Renal cortex interstitium (tissue), 11 donors: ENCODE measurements around the gene TK2. TPM values are rescaled to one million over a fixed set of nuclear protein-coding genes. Genes with fewer than 3 reads are reported as not detected.

ENCODE experiments used
- DNase-seq, 11 donors: peaks; one replicate each; pipeline ENCODE4 v3.0.0-alpha.2; 2013; ENCODE audit warnings: low read depth in 9 of 11, low spot score in 4 of 11; ENCODE audit errors: extremely low read depth in 1 of 11
- polyA plus RNA-seq, 3 donors: library from polyadenylated mRNA; unstranded; fragments of 120-200 nt; gene quantifications; one replicate each; pipeline ENCODE4 v1.2.1, GENCODE V29; 2013; ENCODE audit not compliant: insufficient read length in 3 of 3

TK2 gene
- polyA plus RNA-seq, 3 donors = 30.9 to 46.3 (median 38.1) TPM

DNA sequence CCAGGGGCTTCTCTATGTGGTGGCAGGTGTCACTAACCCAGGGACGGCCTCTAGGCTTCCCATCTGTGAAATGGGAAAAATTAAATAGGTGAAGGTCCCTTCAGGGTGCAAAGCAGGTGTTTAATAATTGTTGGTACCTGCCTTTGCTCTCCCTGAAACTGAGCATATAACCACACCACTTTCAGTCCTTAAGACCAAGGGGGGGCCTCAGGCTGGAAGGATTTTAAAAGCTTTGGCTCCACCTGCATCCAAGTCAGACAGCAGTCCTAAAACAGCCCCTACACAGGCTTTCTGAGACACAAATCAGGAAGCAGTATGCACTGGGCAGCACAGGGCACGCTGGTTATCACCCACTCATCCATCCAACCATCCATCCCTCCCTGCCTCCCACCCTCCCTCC, 55.0 kb downstream of the TK2 start:
- no peak for DNase-seq

DNA sequence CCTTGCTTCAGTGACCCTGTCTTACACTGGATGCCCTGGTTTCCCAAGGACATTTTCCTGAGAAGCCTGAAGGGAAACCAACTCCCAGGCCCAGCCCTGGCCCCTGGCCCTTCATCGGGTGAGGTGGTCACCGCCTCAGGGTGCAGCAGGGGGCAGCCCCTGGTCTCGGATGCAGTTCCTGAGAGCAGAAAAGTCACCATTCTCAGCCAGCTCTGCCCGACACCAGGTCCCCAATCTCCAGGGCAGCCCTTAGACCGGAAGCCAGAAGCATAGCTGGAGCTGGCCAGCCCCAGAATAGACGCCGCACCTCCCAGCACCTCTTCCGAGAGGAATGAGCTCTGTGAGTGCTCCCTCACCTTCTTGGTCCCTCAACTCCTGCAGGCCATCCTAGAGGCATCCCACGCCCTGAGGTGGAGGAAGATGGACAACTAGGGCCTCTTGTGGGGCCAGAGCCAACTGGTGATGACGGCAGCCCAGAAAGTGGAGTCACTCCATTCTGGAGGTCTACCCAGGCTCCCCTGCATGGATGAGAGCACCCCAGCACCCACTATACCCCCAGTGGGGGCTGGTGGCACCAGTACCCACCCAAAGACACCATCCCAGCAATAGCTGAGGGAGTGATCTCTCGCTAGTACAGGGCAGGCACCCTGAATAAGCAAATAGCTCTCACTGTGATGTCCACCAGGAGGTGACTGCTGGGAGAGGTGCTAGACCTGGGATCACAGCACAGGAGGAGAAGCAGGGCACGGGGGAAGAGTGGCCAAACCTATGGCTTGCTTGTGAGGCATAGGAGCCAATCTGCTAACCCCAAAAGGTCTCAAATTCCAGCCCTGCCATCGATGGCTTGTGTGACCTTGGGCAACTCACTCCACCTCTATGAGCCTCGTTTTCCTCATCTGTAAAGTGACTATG, 56.2 kb downstream of the TK2 start:
- DNase-seq = no peak

DNA sequence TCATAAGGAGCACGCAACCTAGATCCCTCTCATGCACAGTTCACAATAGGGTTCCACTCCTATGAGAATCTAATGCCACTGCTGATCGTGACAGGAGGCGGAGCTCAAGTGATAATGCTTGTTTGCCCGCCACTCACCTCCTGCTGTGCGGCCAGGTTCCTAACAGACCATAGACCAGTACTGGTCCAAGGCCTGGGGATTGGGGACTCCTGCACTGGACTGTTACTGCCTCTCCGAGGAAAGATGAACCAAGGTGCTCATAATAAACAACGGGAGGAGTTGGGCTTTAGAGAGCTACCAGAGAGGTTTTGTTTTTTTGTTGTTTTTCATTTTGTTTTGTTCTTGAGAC, 58.2 kb downstream of the TK2 start:
- DNase-seq = no peak

DNA sequence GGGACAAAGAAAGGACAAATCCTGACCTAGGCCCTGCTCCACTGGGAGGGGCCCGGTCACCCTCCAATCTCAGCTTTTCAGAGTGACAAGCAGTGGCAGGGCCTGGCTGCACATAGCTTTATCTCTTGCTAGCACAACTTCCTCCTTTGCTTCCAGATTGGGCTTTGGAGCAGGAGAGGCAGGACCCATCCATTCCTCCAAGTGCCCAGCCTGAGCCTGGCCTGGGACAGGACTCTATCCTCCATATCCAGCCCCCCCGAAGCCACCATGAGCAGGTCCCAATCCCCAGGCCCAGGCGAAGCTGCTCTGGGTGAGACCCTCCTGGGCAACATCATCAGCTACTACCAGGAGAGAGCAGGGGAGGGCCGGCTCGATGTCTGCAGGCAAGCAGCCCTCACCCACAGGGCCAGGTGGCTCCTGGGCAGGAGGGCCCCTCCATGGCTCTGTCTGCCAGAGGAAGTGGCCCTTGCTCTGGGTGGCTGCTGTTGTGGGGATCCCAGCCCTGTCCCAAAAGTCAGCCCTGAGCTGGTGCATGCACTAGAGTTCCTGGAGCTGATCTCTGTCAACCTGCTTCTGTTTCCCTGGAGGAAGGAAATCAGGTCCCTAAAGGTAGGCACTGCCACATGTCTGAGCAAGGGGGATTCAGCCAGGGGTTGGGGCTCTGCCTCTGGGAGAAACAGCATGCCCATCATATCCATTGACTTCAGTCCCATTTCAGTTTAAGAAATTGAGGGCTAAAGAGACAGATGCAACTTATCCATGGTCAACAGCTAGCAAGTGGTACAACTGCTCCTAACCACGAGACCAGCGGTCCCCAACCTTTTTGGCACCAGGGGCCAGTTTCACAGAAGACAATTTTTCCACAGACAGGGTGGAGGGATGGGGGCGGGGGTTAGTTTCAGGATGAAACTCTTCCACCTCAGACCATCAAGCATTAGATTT, 58.9 kb downstream of the TK2 start:
- DNase-seq = no peak

DNA sequence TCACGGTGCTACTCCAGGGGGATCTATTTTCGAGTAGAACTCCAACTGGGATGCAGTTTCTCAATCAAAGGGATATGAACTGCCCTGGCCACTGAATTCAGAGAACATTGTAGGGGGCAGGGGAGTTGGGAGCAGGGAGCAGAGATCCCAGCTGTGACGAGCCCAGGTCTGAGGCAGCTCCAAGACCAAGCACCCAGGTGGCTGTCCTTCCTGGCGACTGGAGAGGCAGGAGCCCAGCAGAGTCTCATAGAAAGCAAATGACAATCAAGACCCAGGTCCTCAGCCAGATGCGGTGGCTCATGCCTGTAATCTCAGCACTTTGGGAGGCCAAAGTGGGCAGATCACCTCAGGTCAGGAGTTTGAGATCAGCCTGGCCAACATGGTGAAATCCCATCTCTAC, 60.1 kb downstream of the TK2 start:
- DNase-seq = no peak

DNA sequence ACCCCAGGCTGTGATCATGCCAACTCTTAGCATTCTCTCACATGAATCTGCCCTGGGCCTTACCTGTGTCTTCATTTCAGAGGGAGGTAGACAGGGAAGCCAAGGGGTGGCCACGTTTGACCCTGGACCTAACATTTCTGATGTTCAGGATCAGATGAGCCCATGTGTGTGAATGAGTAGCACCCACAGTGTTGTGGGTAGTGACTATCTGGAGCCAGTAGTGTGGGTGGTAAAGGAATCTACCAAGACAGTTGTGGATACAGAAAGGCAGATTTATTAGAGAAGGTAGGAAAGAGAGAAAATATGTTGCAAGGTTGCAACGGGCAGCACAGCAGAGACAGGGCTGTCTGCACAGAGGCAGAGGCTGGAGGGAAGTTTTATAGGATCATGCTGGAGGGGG, 60.5 kb downstream of the TK2 start:
- no peak for DNase-seq

DNA sequence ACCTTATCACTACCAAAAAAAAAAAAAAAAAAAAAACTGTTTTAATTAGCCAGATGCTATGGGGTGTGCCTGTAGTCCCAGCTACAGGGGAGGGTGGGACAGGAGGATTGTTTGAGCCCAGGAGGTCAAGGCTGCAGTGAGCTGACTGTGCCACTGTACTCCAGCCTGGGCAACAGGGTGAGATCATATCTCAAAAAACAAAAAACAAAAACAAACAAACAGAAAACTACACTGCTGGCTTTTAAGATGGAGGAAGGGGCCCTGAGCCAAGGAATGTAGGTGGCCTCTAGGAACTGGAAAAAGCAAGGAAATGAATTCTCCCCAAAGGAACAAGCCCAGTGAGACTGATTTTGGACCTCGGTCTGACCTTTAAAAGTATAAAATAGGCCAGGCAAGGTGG, 61.4 kb downstream of the TK2 start:
- DNase-seq = no peak

DNA sequence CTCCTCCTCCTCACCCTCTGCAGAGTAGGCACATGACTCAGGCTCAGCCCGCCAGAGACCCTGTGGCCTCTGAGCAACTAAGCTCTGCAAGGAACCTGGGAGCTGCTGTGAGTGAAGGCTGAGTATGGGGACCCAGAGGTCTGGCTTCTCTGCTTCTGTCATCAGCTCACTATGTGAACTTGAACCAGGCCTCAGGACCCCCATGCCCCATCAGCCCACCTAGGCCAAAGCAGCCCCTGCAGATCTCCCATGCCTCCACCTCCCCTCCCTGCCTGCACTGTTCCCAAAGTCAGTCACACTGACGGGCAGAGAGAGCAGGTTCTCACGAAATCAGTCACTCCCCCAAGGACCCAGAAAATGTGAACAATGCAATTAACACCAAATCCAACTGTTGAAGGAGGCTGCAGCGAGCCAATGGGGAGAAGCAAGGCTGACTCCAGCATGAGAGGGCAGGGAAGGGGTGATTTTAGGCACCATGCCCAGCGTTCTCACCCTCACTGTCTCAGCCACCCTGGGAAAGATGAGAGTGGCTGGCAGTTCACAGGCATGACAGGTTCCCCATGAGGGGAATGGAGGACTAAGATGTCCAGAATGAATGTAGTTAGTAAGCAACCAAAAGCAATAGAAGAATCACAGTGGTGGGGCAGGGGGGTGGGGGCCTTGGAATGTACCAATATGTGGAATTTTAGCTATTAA, 62.2 kb downstream of the TK2 start:
- no peak for DNase-seq

DNA sequence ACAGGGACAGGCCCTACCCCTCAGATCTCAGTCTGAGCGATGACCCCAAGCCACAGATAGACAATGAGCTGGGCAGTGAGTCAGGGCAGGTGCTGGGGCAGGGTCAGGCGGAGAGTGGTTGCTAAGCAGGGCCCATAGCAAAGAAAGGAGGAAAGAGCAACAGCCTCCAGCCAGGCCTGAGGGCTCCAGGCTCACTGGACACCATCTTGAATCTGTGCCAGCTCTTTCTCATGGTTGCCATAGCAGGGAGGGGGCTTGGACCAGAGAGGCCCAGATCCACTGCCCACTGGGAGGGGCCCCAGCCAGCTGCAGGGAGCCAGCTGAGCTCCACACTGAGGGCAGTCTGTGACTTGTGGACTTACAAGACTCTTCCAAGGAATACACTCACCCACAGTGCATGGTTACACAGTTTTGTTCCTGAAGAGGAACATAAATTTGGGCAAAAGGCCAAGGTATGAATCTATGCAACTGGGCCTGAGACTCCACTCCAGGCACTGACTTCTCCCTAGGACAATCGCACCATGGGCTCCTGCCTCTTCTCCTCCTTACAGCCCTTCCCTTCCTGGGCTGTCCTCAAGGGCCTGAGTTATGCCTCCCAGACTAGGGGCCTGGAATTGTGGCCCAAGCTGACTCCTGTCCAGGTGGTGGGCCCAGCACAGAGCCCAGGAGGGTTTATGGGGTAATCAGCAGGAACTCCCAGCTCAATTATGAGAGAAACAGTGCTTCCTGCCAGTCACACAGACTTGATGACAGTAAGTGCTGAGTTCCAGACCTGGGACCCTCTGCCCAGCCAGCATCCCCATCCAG, 62.9 kb downstream of the TK2 start:
- DNase-seq = no peak

DNA sequence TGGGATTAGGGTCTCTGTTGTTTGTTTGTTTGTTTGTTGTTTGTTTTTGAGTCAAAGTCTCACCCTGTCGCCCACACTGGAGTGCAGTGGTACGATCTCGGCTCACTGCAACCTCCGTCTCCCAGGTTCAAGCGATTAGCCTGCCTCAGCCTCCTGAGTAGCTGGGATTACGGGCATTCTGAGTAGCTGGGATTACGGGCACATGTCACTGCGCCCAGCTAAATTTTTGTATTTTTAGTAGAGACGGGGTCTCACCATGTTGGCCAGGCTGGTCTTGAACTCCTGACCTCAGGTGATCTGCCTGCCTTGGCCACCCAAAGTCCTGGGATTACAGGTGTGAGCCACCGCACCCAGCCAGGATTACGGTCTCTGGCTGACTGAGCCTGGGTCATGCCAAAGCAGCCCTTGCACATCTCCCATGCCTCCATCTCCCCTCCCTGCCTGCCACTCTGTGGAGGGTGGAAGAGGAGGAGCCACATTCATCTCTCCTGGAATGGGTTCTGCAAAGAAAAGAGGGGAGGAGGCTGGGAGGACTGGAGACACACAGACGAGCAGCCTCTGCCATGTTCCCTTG, 63.6 kb downstream of the TK2 start:
- DNase-seq = no peak

DNA sequence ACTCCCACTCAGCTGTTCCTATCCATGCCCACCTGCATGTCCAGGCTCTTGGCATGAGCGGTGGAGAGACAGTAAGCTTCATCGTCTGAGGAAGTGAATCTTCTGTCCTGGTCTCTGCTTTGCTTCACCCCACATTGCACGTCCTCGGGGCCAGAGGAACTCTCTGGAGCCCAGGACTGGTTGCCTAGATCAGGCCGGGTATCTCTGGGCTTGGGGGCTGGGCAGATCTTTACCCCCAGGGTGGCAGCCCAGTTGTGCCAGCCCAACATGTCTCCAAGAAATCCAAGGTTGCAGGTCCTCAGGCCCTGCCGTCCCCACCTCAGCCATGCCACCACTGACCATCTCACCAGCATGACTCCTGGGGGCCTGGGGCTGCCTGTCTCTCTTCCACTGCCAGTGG, 64.5 kb downstream of the TK2 start:
- DNase-seq = no peak

DNA sequence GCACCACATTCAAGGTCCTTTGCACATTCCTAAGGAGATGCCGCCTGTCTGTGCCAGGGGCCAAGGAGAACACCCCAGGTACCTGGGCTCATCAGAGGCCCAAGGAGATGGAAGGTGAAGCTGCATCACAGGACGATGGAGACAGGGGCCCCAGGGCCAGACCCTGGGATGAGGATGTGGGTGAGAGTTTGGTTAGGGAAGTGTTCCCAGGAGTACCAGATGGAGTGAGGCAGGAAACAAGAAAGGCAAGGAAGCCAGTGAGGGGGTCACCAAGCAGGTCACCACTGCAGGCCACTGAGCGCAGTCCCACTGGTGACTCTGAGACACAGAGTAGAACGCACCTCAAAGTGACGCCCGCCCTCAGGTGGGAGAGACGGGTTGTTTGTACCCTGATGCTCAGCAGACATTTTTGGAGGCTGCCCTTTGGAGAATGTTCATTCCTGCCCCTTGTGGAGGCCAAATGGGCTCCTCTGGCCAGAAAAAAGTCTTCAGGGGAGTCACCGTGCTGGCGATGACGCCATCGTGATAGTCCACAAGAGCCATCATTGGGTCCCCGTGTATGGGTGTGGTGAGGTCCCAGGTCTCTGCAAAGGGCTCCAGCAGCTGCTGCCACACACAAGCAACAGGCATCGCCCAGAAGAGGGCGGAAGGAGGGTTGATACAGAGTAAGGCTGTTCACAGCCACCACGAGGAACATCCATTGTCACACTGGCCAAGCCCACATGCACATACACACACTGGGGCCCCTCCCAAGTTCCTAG, 65.3 kb downstream of the TK2 start:
- no peak for DNase-seq

DNA sequence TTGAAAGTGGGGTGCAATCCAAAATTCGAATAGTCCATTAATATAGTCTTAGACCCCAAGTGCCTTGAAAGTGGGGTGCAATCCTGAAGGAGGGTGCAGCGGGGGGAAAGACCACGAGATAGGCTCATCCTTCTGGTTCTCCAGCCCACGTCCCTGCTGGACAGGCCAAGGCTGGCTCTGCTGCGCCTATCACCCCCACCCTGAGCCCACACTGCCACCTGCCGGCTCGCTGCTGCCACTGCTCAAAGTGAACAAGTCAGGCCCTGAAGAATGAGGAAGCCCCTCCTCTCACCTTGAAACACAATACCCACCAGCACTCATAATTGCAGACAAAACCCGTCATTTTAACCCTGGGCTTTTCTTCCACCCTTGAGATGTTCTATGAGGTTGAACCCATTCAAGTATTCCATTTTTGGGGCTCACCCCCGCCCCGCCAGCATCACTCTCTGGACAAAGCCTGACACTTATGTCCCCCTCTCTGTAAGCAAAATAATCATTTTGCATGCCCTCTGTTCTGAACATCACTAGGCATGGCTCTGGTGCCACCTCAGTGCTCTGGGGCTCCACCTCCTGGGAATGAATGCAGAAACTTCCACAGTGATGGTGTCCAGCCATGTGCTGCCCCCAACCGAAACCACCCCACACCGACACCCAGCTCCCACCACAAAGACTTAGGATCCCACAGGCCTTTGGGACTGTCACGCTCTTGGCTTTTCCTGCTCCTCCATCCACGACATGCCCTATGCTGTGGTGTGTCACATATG, 66.1 kb downstream of the TK2 start:
- peak in 10 of 11 donors; percentile 48 to 74 (median 60) for DNase-seq

DNA sequence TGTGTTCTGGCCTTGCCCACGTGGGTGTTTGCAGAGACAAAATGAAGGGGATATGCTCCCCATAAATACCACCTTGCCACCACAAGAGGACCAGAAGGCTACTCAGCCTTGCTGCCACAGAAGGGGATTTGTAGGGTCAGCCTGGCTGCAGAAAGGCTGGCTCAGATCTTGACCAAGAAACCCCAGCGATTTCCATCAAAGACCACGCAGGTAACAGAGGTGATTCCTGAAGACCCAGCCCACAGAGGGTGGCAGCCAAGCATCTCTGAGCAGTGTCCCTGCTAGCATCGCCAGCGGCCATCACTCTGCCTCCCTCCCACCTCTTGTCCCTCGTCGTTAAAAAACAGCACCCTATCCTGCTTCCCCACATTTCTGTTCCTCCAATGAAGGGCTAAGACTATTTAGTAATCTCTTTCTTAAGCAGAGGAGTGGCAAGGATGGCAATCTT, 68.0 kb downstream of the TK2 start:
- DNase-seq = no peak

DNA sequence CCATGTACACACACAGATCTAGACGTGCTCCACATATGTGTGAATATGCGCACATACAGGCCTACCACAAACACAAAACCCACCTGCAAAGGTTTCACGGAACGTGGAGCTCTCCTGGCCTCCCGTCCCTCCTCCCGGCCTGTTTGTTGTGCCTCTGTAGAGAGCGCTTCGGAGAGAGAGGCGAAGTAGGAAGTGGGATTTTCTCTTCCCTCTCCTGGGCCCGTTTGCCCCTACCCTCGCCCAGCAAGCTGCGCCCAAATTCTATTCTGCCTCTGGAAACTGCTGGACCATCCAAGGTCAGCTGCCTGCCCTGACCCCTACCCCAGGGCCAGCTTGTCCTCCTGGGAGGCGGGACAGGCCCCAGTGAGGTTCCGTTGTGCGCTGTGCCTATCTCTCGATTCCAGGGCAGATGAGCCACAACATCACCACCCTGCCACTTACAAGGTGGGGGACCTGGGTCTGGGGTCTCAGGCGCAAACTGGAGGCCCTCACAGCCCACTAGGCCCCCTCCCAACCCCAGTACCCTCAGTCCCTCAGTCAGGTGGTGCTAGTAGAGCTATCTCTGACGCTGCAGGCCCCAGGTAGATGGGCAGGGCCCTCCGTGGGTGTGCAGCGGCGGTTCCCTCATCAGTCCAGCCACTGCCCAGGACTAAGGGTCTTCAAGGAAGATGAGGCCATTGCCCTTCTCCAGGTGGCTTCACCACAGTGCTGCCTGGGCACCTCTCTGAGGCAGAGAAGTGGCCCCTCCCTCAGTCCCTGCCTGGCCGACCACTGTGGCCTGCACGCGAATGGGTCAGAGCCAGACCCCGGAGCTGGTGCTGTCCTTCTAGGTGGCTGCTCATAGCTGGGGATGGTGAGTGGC, 68.6 kb downstream of the TK2 start:
- DNase-seq = no peak
